ENCODE results near the gene ZNF592. TPM values are rescaled to one million over a fixed set of nuclear protein-coding genes. Genes with fewer than 3 reads are reported as not detected.

ZNF592 gene
- total and polyA plus RNA-seq, 2 donors = 5.9 to 9.7 TPM

DNA sequence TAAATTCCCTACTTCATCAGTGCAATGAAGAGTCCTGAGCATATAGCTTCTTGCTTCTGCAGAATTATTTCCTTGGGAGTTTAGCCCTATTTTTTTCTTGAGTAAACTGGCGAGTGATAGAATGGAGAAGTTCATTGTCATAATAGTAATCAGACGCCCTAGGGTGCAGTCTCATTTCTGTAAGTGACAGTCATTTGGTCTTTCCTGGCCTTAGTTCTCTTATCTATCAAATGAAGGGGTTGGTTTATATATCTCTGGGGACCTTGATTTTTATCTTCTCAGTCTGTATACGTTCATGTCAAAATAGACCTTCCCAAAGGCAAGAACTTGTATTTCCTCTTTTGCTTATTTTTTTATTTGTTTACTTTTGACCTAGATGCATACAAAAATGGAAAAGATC is 58.8 kb downstream of the ZNF592 start:
- Histone ChIP-seq H3K4me3 (ENCODE audit: low read length in 2 of 2) (no peak overlapping the region), H3K27ac (ENCODE audit: low read depth in 1 of 2, low read length in 1 of 2) (no peak overlapping the region), H3K9me3 (ENCODE audit: control insufficient read depth in 2 of 2, insufficient read depth in 1 of 2, low read length in 1 of 2) (no peaks in the 10 kb centered on the region), H3K27me3 (ENCODE audit: control insufficient read depth in 2 of 2, insufficient read depth in 1 of 2, low read length in 1 of 2) (no peaks in the 10 kb centered on the region), H3K36me3 (ENCODE audit: control insufficient read depth in 2 of 2, insufficient read depth in 2 of 2, low read length in 1 of 2) (peaks cover 24 to 28% of the 10 kb centered on the region in 2 donors), H3K4me1 (ENCODE audit: control insufficient read depth in 2 of 2, insufficient read depth in 2 of 2, low read length in 2 of 2) (no peaks in the 10 kb centered on the region)
- 95% methylated on average over 3 of the region's 3 CpGs for WGBS
- DNase-seq (ENCODE audit: low read depth in 6 of 9, low spot score in 9 of 9) = no peak

DNA sequence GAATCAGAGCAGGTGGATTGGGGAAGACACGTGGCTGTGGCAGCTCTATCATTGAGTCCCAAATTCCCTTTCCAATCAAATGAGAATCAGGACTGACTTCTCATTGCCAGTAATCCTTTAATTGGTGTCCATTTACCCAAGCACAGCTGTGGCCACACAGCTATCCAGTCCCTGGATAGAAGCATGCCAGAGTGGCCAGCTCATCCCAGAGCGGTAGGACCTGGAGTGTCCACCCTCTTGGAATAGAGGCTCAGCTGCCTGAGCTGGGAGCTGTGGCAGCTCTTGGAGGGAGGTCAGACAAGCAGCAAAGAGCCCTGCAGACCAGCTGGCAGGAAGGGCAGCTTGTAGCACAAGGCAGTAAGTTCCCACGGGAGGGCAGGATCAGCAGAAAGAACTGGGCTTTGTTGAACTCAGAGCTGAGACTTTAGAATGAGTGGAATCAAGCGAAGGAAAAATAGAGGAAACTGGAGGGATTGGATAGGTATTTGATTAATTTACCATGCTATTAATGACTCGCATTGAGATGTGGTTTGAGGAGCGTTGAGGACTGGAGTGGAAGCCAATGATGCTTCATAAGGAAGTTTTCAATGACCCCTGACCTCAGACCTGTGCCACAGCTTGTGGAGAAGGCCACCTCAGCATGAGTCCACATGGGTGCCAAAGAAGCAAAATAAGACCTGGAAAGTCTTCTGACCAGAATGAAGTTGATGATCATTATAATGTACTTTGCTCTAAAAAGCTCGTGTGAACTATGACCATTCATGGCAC is 61.9 kb downstream of the ZNF592 start:
- no peaks in the 10 kb centered on the region for H3K9me3 ChIP-seq (ENCODE audit: control insufficient read depth in 2 of 2, insufficient read depth in 1 of 2, low read length in 1 of 2)
- no peak for DNase-seq (ENCODE audit: low read depth in 6 of 9, low spot score in 9 of 9)
- H3K4me3 ChIP-seq (ENCODE audit: low read length in 2 of 2) = no peak overlapping the region
- WGBS = 98% methylated on average over 7 of the region's 7 CpGs
- H3K27me3 ChIP-seq (ENCODE audit: control insufficient read depth in 2 of 2, insufficient read depth in 1 of 2, low read length in 1 of 2) = no peaks in the 10 kb centered on the region
- H3K4me1 ChIP-seq (ENCODE audit: control insufficient read depth in 2 of 2, insufficient read depth in 2 of 2, low read length in 2 of 2) = no peaks in the 10 kb centered on the region
- peaks cover 0 to under 1% of the 10 kb centered on the region in 2 donors for H3K36me3 ChIP-seq (ENCODE audit: control insufficient read depth in 2 of 2, insufficient read depth in 2 of 2, low read length in 1 of 2)
- H3K27ac ChIP-seq (ENCODE audit: low read depth in 1 of 2, low read length in 1 of 2) = no peak overlapping the region

DNA sequence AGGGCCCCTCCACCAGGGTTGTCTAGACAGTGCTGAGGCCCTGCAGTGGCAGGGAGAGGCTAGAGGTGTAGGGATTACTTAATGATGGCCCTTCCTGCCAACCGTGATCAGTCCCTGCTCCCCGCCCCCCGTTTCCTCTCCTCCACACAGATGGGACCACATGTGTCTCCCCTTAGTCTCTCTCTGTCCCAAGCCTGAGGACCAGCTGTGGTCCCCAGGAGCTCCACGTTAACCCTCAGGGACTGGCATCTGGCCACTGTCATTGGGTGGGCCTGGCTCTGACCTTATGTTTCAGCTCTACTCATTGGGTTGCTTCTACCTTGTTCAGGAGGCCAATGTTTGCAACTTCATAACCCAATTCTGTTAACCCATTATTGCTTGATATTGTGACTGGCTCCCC is 62.8 kb downstream of the ZNF592 start:
- Histone ChIP-seq H3K27ac (ENCODE audit: low read depth in 1 of 2, low read length in 1 of 2) (no peak overlapping the region), H3K4me3 (ENCODE audit: low read length in 2 of 2) (no peak overlapping the region), H3K27me3 (ENCODE audit: control insufficient read depth in 2 of 2, insufficient read depth in 1 of 2, low read length in 1 of 2) (no peaks in the 10 kb centered on the region), H3K36me3 (ENCODE audit: control insufficient read depth in 2 of 2, insufficient read depth in 2 of 2, low read length in 1 of 2) (no peaks in the 10 kb centered on the region), H3K9me3 (ENCODE audit: control insufficient read depth in 2 of 2, insufficient read depth in 1 of 2, low read length in 1 of 2) (no peaks in the 10 kb centered on the region), H3K4me1 (ENCODE audit: control insufficient read depth in 2 of 2, insufficient read depth in 2 of 2, low read length in 2 of 2) (no peaks in the 10 kb centered on the region)
- DNase-seq (ENCODE audit: low read depth in 6 of 9, low spot score in 9 of 9) = no peak
- 94% methylated on average over 4 of the region's 4 CpGs for WGBS

DNA sequence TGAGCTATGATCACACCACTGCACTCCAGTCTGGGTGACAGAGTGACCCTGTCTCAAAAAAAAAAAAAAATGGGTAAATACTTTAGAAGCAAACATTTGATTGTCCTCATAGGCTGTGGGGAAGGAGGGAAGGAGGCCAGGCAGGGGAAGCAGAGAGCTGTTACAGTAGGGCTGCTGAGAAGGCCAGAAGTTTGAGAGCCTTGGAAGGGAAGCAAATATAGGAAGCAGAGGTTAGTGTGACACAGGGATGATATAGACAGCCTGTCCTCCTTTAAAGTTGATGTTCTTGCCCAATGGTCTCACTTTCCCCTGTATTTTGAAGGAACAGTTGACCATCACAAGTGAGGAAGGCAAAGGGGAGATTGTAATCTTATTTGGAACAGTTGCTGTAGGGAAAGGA is 63.4 kb downstream of the ZNF592 start:
- H3K27ac ChIP-seq (ENCODE audit: low read depth in 1 of 2, low read length in 1 of 2) = no peak overlapping the region
- H3K36me3 ChIP-seq (ENCODE audit: control insufficient read depth in 2 of 2, insufficient read depth in 2 of 2, low read length in 1 of 2) = no peaks in the 10 kb centered on the region
- no peak for DNase-seq (ENCODE audit: low read depth in 6 of 9, low spot score in 9 of 9)

DNA sequence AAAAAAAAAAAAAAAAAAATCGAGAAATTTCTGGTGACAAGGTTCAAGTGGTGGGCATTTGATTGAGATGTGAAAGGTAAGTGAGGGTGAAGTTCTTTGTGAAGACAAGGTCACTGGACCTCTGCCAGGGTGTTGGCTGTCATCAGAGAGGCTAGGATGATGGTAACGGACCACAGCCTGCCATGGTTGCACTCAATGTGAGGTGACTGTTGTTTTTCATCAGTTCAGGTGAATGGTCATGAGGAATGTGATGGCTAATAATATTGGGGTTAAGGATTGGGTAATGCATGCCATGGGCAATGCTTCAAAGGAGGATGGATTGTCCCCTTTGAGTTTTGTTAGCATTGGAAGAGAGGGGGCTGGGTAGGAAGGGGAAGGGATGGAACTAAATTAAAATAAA is 64.5 kb downstream of the ZNF592 start:
- H3K36me3 ChIP-seq (ENCODE audit: control insufficient read depth in 2 of 2, insufficient read depth in 2 of 2, low read length in 1 of 2) = no peaks in the 10 kb centered on the region
- no peak overlapping the region for H3K4me3 ChIP-seq (ENCODE audit: low read length in 2 of 2)
- peaks cover 0 to 11% of the 10 kb centered on the region in 2 donors for H3K27me3 ChIP-seq (ENCODE audit: control insufficient read depth in 2 of 2, insufficient read depth in 1 of 2, low read length in 1 of 2)
- no peaks in the 10 kb centered on the region for H3K9me3 ChIP-seq (ENCODE audit: control insufficient read depth in 2 of 2, insufficient read depth in 1 of 2, low read length in 1 of 2)
- H3K4me1 ChIP-seq (ENCODE audit: control insufficient read depth in 2 of 2, insufficient read depth in 2 of 2, low read length in 2 of 2) = peaks cover 4 to 7% of the 10 kb centered on the region in 2 donors
- no peak overlapping the region for H3K27ac ChIP-seq (ENCODE audit: low read depth in 1 of 2, low read length in 1 of 2)
- DNase-seq (ENCODE audit: low read depth in 6 of 9, low spot score in 9 of 9) = no peak
- WGBS = 96% methylated on average over 2 of the region's 2 CpGs

More for the DNA sequence above, 63.4 kb downstream of the ZNF592 start:
- H3K9me3 ChIP-seq (ENCODE audit: control insufficient read depth in 2 of 2, insufficient read depth in 1 of 2, low read length in 1 of 2) = no peaks in the 10 kb centered on the region
- H3K27me3 ChIP-seq (ENCODE audit: control insufficient read depth in 2 of 2, insufficient read depth in 1 of 2, low read length in 1 of 2) = peaks cover 0 to 3% of the 10 kb centered on the region in 2 donors
- H3K4me3 ChIP-seq (ENCODE audit: low read length in 2 of 2) = no peak overlapping the region
- peaks cover 0 to under 1% of the 10 kb centered on the region in 2 donors for H3K4me1 ChIP-seq (ENCODE audit: control insufficient read depth in 2 of 2, insufficient read depth in 2 of 2, low read length in 2 of 2)

DNA sequence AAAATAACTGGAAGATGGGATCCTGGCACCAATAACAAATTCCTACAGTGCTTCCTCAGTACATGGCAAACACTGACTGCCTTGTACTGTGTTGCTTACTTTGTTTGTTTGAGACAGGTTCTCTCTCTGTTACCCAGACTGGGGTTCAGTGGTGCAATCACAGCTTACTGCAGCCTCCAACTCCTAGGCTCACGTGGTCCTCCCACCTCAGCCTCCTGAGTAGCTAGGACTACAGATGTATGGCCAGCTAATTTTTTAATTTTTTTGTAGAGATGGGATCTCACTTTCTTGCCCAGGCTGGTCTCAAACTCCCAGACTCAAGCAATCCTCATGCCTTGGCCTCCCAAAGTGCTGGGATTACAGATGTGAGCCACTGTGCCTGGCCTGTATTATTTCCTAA is 65.0 kb downstream of the ZNF592 start:
- Histone ChIP-seq H3K27me3 (ENCODE audit: control insufficient read depth in 2 of 2, insufficient read depth in 1 of 2, low read length in 1 of 2) (peaks cover 0 to 13% of the 10 kb centered on the region in 2 donors), H3K4me3 (ENCODE audit: low read length in 2 of 2) (no peak overlapping the region), H3K9me3 (ENCODE audit: control insufficient read depth in 2 of 2, insufficient read depth in 1 of 2, low read length in 1 of 2) (no peaks in the 10 kb centered on the region), H3K36me3 (ENCODE audit: control insufficient read depth in 2 of 2, insufficient read depth in 2 of 2, low read length in 1 of 2) (no peaks in the 10 kb centered on the region), H3K27ac (ENCODE audit: low read depth in 1 of 2, low read length in 1 of 2) (no peak overlapping the region), H3K4me1 (ENCODE audit: control insufficient read depth in 2 of 2, insufficient read depth in 2 of 2, low read length in 2 of 2) (peaks cover 9 to 13% of the 10 kb centered on the region in 2 donors)
- WGBS = 100% methylated on average over 1 of the region's 1 CpG
- DNase-seq (ENCODE audit: low read depth in 6 of 9, low spot score in 9 of 9) = no peak

DNA sequence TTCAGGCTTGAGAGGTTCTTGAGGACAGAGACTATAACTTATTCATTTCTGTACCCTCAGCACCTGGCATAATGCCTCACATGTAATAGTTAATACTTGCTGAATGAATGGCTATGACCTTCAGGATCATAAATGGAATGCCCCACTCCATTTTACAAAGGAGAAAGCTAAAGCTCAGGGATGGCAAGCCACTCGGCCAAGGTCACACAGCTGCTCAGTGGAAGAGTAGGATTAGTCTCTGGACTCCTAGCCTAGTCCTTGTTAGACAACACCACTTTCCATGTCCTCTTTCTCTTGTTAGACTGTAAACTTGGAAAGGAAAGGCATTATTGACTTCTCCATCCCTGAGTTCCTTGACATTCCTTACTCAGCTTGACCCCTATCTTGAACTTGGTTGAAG is 65.5 kb downstream of the ZNF592 start:
- Histone ChIP-seq H3K36me3 (ENCODE audit: control insufficient read depth in 2 of 2, insufficient read depth in 2 of 2, low read length in 1 of 2) (no peaks in the 10 kb centered on the region), H3K27ac (ENCODE audit: low read depth in 1 of 2, low read length in 1 of 2) (no peak overlapping the region), H3K4me3 (ENCODE audit: low read length in 2 of 2) (no peak overlapping the region), H3K4me1 (ENCODE audit: control insufficient read depth in 2 of 2, insufficient read depth in 2 of 2, low read length in 2 of 2) (peaks cover 9 to 13% of the 10 kb centered on the region in 2 donors), H3K27me3 (ENCODE audit: control insufficient read depth in 2 of 2, insufficient read depth in 1 of 2, low read length in 1 of 2) (peaks cover 0 to 13% of the 10 kb centered on the region in 2 donors), H3K9me3 (ENCODE audit: control insufficient read depth in 2 of 2, insufficient read depth in 1 of 2, low read length in 1 of 2) (no peaks in the 10 kb centered on the region)
- 94% methylated on average over 1 of the region's 1 CpG for WGBS
- no peak for DNase-seq (ENCODE audit: low read depth in 6 of 9, low spot score in 9 of 9)

DNA sequence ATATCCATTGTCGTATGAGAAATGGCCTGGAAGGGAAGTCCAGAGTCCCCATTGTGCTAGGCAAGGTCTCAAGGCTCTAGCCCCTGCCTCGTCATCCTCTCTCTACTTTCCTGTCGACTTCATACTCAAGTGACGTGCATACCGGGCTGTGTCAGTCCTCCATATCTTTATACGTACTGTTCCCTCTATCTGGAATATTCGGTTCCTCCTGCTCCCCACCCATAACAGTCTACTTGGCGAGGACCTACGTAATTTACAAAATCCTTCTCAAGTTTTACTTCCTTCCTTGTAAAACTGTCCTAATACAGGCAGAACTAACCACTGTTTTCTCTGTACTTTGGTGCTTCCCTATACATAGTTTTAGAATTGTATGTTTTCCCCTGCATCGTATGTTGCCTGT is 66.5 kb downstream of the ZNF592 start:
- H3K9me3 ChIP-seq (ENCODE audit: control insufficient read depth in 2 of 2, insufficient read depth in 1 of 2, low read length in 1 of 2) = no peaks in the 10 kb centered on the region
- 90% methylated on average over 10 of the region's 10 CpGs for WGBS
- peaks cover 0 to 13% of the 10 kb centered on the region in 2 donors for H3K27me3 ChIP-seq (ENCODE audit: control insufficient read depth in 2 of 2, insufficient read depth in 1 of 2, low read length in 1 of 2)
- peaks cover 9 to 17% of the 10 kb centered on the region in 2 donors for H3K4me1 ChIP-seq (ENCODE audit: control insufficient read depth in 2 of 2, insufficient read depth in 2 of 2, low read length in 2 of 2)
- H3K27ac ChIP-seq (ENCODE audit: low read depth in 1 of 2, low read length in 1 of 2) = no peak overlapping the region
- no peak for DNase-seq (ENCODE audit: low read depth in 6 of 9, low spot score in 9 of 9)
- H3K36me3 ChIP-seq (ENCODE audit: control insufficient read depth in 2 of 2, insufficient read depth in 2 of 2, low read length in 1 of 2) = no peaks in the 10 kb centered on the region
- no peak overlapping the region for H3K4me3 ChIP-seq (ENCODE audit: low read length in 2 of 2)

DNA sequence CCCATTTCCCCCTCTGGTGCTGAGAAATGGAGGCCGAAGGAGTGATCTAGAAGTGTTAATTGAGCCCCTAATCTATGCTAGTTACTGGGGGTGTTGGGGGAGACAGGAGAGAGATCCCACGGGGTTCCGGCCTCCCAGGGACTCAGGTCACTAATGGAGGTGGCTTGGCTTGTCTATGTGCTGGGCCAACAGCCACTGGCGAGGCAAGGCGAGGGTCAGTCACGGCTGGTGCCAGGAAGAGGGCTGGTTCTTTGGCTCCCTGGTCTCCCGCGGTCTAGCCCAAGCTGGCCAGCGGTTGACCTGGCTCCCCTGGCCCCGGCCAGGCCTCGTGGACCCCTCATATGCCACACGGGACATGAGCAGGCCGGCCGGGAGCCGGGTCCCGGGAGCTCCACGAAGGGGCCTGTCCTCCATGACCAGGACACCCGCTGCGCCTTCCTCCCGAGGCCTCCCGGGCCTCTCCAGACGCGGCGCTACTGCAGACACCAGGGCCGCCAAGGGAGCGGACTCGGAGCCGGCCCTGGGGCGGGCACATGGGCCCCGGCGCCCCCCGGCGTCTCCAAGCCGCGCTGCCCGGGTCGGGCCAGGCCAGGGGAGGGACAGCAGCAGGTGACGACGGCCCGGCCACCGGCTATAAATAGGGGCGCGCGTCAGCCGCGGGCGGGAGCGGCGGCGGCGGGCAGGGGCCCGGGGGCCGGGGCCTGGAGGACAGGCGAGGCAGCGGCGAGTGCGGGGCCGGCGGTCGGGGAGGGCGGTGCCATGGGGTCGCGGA is 68.5 kb downstream of the ZNF592 start, which contains the start of gene ALPK3:
ALPK3 (plus strand) TSS at position 663 of the 772 bp plus-strand sequence; CDS start at position 760, 97 bp downstream.
- Histone ChIP-seq H3K27ac (ENCODE audit: low read depth in 1 of 2, low read length in 1 of 2) (no peak within 1 kb of the TSS), H3K27me3 (ENCODE audit: control insufficient read depth in 2 of 2, insufficient read depth in 1 of 2, low read length in 1 of 2) (peaks cover 0 to 13% of the 10 kb centered on the region in 2 donors), H3K4me3 (ENCODE audit: low read length in 2 of 2) (no peak within 1 kb of the TSS), H3K4me1 (ENCODE audit: control insufficient read depth in 2 of 2, insufficient read depth in 2 of 2, low read length in 2 of 2) (peaks cover 9 to 17% of the 10 kb centered on the region in 2 donors), H3K36me3 (ENCODE audit: control insufficient read depth in 2 of 2, insufficient read depth in 2 of 2, low read length in 1 of 2) (no peaks in the 10 kb centered on the region), H3K9me3 (ENCODE audit: control insufficient read depth in 2 of 2, insufficient read depth in 1 of 2, low read length in 1 of 2) (no peaks in the 10 kb centered on the region)
- 38% methylated on average over 63 of the region's 63 CpGs for WGBS
- no peak for DNase-seq (ENCODE audit: low read depth in 6 of 9, low spot score in 9 of 9)

All from thymus (tissue), 11 donors.